HAP-1 (cell line): Measurements from ENCODE around the gene LRRC8E.

ENCODE experiments used
- DNase-seq, 2 experiments: peaks; one replicate each; pipeline ENCODE4 v3.0.0-alpha.2; 2016 to 2020; ENCODE audit warnings: low spot score in 2 of 2
- H3K27me3 ChIP-seq: fragments of 250-450 bp; sonication (Bioruptor Pico); 2 replicates; pipeline ENCODE4 v1.5.1; 2020; ENCODE audit warnings: low read depth, mild to moderate bottlenecking, moderate library complexity
- H3K36me3 ChIP-seq: fragments of 250-450 bp; sonication (Bioruptor Pico); replicated peaks from 2 replicates; pipeline ENCODE4 v1.5.1; 2020; ENCODE audit warnings: mild to moderate bottlenecking
- H3K4me1 ChIP-seq: fragments of 250-450 bp; sonication (Bioruptor Pico); 2 replicates; pipeline ENCODE4 v1.5.1; 2020; ENCODE audit warnings: mild to moderate bottlenecking
- H3K4me3 ChIP-seq: fragments of 250-450 bp; sonication (Bioruptor Pico); 2 replicates; pipeline ENCODE4 v1.5.1; 2020; ENCODE audit warnings: mild to moderate bottlenecking, moderate library complexity
- H3K9me3 ChIP-seq: fragments of 250-450 bp; sonication (Bioruptor Pico); 2 replicates; pipeline ENCODE4 v1.5.1; 2020; ENCODE audit warnings: mild to moderate bottlenecking, moderate library complexity
- in situ Hi-C: fragments of 300-500 bp; cut with MboI; formaldehyde crosslinking; loops from 3 replicates; pipeline ENCODE4 v1.14.3; 2020; ENCODE audit warnings: low sequenced_read_pairs, inconsistent platforms, mixed read lengths

The LRRC8E gene

DNA sequence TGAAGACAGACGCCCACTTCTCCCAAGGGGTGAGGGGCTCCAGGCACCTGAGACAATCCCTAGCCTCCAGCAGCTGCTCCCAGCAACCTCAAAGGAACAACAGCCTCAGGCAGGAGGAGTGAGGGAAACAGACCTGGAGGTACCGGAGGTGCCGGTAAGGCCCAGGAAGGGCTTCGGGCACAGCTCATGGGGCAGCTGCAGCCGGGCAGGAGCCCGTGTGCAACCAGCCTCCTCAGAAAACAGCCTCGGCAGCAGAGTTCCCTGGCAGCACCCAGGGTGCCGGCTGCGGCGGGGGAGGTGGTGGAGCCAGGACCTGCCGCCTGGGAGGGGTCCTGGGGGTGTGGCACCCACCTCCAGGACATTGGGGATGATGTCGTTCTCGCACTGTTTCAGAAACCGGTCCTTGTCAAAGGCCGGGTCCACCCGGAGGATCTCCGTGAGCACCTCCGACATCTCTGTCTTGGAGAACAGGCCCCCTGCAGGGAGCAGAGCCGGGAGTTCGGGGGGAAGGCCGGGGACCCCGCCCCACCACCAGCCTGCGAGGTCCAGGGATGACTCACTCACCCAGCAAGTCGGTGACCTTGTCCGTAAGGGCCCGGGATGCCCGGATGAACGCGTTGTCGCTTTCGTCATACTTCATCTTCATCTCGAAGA is 44.1 kb downstream of the LRRC8E start:
- in situ Hi-C loops = no loop called here
- Histone ChIP-seq H3K36me3 (peaks cover 69% of the 10 kb centered on the region), H3K4me1 (peaks cover 3% of the 10 kb centered on the region), H3K4me3 (no peak overlapping the region), H3K9me3 (no peaks in the 10 kb centered on the region), H3K27me3 (no peaks in the 10 kb centered on the region)
- DNase-seq = no peak

DNA sequence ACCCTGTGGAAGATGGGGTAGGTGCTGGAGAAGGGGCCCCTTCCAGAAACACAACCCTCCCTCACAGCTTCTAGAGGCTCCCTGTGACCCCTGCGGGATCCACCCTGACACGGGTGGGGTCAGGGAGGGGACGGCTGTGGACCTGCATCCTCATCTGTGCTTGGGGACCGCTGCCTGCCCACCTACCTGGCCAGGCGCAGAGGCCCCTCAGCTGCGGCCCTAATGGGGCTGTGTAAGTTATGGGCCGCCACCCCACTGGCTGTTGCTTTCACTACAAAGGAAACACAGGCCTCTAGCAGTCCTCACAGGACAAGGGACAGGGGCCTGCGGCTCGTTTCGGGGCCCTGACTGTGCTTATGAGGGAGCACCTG is 44.6 kb downstream of the LRRC8E start:
- Histone ChIP-seq H3K27me3 (no peaks in the 10 kb centered on the region), H3K36me3 (peaks cover 74% of the 10 kb centered on the region), H3K4me1 (peaks cover 3% of the 10 kb centered on the region), H3K4me3 (no peak overlapping the region), H3K9me3 (no peaks in the 10 kb centered on the region)
- in situ Hi-C loops = no loop called here
- no peak for DNase-seq

- DNase-seq = no peak
- H3K36me3 ChIP-seq = peaks cover 79% of the 10 kb centered on the region
- no peaks in the 10 kb centered on the region for H3K27me3 ChIP-seq
- H3K4me1 ChIP-seq = peaks cover 3% of the 10 kb centered on the region
- in situ Hi-C loops = no loop called here
- H3K4me3 ChIP-seq = no peak overlapping the region
- no peaks in the 10 kb centered on the region for H3K9me3 ChIP-seq
Measured at GRCh38 chr19:7933411-7933810, 45.1 kb downstream of the LRRC8E start.

GRCh38 chr19:7933828-7934725 is 45.8 kb downstream of the LRRC8E start:
- in situ Hi-C loops = no loop called here

DNA sequence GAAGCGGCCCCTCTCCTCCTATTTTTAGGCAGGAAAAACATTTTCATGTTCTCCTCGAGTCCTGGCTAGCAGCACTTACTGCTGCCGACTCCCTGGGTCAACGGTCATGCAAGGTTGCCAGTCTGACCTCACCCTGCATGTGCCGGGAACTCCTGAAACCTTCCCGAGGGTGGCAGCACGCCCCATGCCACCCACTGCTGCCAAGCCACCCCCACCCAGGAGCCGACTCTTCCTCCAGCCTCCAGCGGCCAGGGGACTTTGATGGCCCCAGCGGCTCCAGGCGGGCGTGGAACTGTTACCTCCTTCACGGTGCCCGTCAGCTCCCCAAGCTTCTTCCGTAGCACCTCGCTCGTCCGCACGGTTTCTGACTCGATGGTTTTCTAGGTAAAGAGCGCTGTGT is 46.5 kb downstream of the LRRC8E start:
- H3K4me3 ChIP-seq = no peak overlapping the region
- H3K27me3 ChIP-seq = no peaks in the 10 kb centered on the region
- H3K36me3 ChIP-seq = peaks cover 90% of the 10 kb centered on the region
- H3K4me1 ChIP-seq = no peaks in the 10 kb centered on the region
- DNase-seq = no peak
- no peaks in the 10 kb centered on the region for H3K9me3 ChIP-seq
- in situ Hi-C loops = no loop called here

More at GRCh38 chr19:7933828-7934725, 45.8 kb downstream of the LRRC8E start:
- Histone ChIP-seq H3K9me3 (no peaks in the 10 kb centered on the region), H3K27me3 (no peaks in the 10 kb centered on the region), H3K4me1 (peaks cover under 1% of the 10 kb centered on the region), H3K36me3 (peaks cover 85% of the 10 kb centered on the region), H3K4me3 (no peak overlapping the region)
- no peak for DNase-seq

DNA sequence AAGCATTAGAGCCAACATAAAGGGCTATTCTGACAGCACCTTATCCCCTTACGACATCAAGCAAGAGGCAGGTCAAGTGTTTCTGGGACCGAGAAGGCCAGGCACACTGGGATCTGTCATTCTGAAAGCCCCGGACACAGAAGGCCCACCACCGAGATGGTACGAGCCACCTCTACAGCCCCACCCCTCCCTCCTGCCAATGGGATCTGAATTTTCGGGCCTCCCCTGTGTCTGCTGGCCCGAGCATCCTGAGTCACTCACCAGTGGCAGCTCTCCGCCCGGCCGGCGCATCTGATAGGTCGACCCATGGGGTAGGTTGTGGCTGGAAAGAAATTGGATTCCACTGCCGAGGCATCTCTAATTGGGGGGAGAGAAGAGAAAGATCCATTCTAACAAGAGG is 52.5 kb downstream of the LRRC8E start:
- H3K4me1 ChIP-seq = peaks cover 8% of the 10 kb centered on the region
- H3K4me3 ChIP-seq = no peak overlapping the region
- H3K36me3 ChIP-seq = peaks cover 59% of the 10 kb centered on the region
- no peak for DNase-seq
- no peaks in the 10 kb centered on the region for H3K27me3 ChIP-seq
- H3K9me3 ChIP-seq = no peaks in the 10 kb centered on the region
- in situ Hi-C loops = loop anchor here (10.0 kb wide), 1 partner anchor 314 kb away; no protein-coding TSS in a partner anchor

DNA sequence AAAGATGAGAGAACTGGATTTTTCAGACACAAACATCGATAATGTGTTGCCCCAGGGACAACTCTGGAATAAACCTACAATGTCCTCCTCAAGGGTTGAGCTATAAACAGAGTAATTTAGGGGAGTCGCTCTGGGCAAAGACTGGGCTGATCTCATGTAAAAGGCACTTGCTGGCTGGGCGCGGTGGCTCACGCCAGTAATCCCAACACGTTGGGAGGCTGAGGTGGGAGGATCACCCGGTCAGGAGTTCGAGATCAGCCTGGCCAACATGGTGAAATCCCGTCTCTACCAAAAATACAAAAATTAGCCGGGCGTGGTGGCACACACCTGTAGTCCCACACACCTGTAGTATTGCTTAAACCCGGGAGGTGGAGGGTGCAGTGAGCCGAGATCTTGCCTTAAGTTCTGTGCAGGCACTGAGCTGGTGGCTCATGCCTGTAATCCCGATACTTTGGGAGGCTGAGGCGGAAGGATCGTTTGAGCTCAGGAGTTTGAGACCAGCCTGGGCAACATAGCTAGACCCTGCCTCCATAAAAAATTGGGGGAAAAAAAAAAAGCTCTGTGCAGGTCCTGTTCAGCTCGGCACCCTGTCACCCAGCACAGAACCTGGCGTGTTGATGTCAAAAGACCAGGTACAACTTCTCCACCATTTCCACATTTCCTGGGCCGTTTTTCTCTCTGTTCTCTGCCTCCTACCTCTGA is 53.7 kb downstream of the LRRC8E start:
- Histone ChIP-seq H3K4me1 (peaks cover 8% of the 10 kb centered on the region), H3K27me3 (no peaks in the 10 kb centered on the region), H3K9me3 (no peaks in the 10 kb centered on the region), H3K4me3 (peak overlapping the region; percentile 92), H3K36me3 (peaks cover 47% of the 10 kb centered on the region)
- in situ Hi-C loops = loop anchor here (10.0 kb wide), 1 partner anchor 313 kb away; no protein-coding TSS in a partner anchor
- DNase-seq = no peak

DNA sequence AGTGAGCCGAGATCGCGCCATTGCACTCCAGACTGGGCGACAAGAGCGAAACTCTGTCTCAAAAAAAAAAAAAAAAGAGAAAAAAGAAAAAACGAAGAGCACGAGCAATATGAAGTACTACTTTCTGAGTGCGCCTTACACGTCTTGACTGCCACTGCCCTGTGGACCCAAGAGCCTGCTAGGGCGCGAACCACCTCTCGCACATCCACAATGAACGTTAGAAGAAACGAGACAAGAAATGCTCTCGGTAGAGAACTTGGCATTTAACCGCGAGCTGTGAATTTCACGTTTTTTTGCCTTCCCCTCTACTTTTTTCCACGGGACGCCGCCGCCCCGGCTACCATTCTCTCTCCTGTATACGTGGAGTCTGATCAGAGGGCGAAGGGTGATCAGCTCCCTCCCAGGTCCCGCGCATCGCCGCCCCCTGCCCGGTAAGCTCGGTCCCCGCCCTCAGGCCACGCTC is 54.7 kb downstream of the LRRC8E start:
- Histone ChIP-seq H3K4me3 (peak overlapping the region; percentile 92), H3K36me3 (peaks cover 37% of the 10 kb centered on the region), H3K27me3 (no peaks in the 10 kb centered on the region), H3K4me1 (peaks cover 8% of the 10 kb centered on the region), H3K9me3 (no peaks in the 10 kb centered on the region)
- DNase-seq = no peak
- in situ Hi-C loops = loop anchor here (10.0 kb wide), 1 partner anchor 312 kb away; no protein-coding TSS in a partner anchor

GRCh38 chr19:7943444-7944176 is 55.3 kb downstream of the LRRC8E start, which contains the start of gene TIMM44:
TIMM44 (minus strand) TSS chr19:7943666; CDS start chr19:7943651, 15 bp downstream.
- H3K9me3 ChIP-seq = no peaks in the 10 kb centered on the region
- in situ Hi-C loops = loop anchor here (10.0 kb wide), 1 partner anchor 311 kb away; no protein-coding TSS in a partner anchor
- peaks cover 31% of the 10 kb centered on the region for H3K36me3 ChIP-seq
- H3K4me1 ChIP-seq = peaks cover 8% of the 10 kb centered on the region
- no peaks in the 10 kb centered on the region for H3K27me3 ChIP-seq
- H3K4me3 ChIP-seq = peak within 1 kb of the TSS; percentile 92
- DNase-seq = peak; percentile 99 to 100

DNA sequence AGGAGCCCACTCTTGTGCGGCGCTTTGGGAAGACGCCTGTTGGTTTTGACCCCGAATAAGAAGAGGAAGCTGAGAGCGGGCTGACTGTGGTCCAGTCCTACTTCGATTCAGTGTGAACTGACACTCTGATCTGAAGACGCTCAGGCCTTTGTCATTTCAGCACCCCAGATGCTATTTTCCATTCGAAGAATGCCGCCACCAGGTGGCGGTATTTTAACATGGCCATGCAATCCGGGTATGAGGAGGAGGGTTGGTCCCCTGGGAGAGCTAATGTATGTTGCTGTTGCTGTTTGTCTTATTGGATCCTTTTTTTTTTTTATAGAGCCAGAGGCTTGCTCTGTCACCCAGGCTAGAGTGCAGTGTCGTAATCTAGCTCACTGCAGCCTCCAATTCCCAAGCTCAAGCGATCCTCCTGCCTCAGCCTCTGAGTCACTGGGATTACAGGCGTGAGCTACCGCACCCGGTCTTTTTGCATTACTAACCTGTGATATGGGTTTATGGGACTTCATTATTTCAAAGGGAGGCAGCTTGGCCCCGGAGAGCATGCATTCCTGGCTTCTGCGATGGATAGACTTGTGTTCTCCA is 56.0 kb downstream of the LRRC8E start:
- in situ Hi-C loops = loop anchor here (10.0 kb wide), 1 partner anchor 311 kb away; no protein-coding TSS in a partner anchor
- DNase-seq = peak; percentile 91 to 95
- H3K27me3 ChIP-seq = no peaks in the 10 kb centered on the region
- H3K4me3 ChIP-seq = peak overlapping the region; percentile 92
- H3K4me1 ChIP-seq = peaks cover 8% of the 10 kb centered on the region
- peaks cover 25% of the 10 kb centered on the region for H3K36me3 ChIP-seq
- no peaks in the 10 kb centered on the region for H3K9me3 ChIP-seq

- no peaks in the 10 kb centered on the region for H3K9me3 ChIP-seq
- H3K27me3 ChIP-seq = no peaks in the 10 kb centered on the region
- H3K4me3 ChIP-seq = no peak overlapping the region
- in situ Hi-C loops = loop anchor here (10.0 kb wide), 1 partner anchor 307 kb away; no protein-coding TSS in a partner anchor
- DNase-seq = no peak
- no peaks in the 10 kb centered on the region for H3K36me3 ChIP-seq
- peaks cover 3% of the 10 kb centered on the region; the same call in 1 of the 2 replicates for H3K4me1 ChIP-seq
Measured at GRCh38 chr19:7947939-7948338, 59.6 kb downstream of the LRRC8E start.
